ENCODE results near the gene PURB.

PURB gene

DNA sequence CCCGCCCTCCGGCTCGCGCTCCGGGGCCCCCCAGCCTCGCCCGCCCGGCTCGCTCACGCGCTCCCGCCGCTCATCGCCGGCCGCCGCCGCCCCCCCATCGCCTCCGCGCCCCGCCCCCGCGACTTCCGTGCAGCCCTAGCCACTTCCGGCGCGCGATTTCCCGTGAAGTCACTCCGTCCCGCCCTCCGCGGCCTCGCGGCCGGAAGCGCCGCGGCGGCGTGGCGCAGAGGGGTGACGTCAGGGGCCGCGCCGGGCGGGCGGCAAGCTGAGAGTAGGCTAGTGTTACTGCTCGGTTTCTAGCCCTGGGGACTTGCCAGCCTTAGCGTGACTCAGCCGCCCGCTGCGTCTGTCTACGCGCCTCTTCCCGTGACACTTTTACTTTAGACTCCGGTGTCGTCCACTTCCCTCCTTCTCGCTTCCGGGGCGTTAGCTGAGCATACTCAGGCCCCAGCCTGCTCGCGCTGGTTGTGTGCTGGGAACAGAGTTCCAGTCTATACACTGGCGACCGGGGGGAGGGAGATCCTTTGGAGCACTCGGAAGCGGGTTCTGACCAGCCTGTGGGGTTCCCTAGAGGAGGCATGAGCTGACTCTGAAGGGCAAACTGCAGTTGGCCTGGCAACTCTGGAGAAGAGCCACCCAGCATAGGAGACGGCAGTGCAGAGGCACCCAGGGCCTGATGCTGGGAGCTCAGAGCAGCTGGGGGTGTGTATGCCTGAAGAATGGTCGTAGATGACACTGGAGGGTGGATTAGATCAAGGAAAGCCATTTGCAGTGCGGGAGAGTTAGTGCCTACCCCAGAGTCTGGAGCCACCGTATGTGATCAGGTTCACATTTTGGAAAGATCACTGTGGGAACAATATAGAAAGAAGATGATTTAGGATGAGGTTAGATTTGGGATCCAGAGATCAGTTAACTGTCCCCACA is at the start of gene PURB:
TSS of gene PURB (minus strand) at position 137 of the 924 bp plus-strand sequence. CDS start 182 bp downstream, outside the sequence.
- in situ Hi-C loops (cut with MboI; ENCODE audit: low pct_unique_long_range_greater_than_20kb, low sequenced_read_pairs), result no loop called here
- peak; percentile 95 for DNase-seq

- in situ Hi-C loops (cut with MboI; ENCODE audit: low pct_unique_long_range_greater_than_20kb, low sequenced_read_pairs), result loop anchor here (25.0 kb wide), 1 partner anchor 348 kb away; the partner anchor contains the start of gene TMED4
- no peak for DNase-seq
Observed at GRCh38 chr7:44935016-44935415, 49.7 kb upstream of the PURB start.

DNA sequence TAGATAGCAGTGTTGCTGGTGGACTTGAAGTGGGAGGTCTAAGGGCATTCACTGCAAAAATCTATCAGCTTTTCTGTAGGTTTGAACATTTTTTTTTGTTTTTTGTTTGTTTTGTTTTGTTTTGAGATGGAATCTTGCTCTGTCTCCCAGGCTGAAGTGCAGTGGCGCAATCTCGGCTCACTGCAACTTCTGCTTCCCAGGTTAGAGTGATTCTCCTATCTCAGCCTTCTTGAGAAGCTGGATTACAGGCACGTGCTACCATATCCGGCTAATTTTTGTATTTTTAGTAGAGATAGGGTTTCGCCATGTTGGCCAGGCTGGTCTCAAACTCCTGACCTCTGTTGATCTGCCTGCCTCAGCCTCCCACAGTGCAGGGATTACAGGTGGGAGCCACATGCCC is 49.2 kb upstream of the PURB start:
- DNase-seq, result peak; percentile 17
- in situ Hi-C loops (cut with MboI; ENCODE audit: low pct_unique_long_range_greater_than_20kb, low sequenced_read_pairs), result loop anchor here (25.0 kb wide), 1 partner anchor 347 kb away; the partner anchor contains the start of gene TMED4

GRCh38 chr7:44930921-44931320 is 45.6 kb upstream of the PURB start:
- in situ Hi-C loops (cut with MboI; ENCODE audit: low pct_unique_long_range_greater_than_20kb, low sequenced_read_pairs), result loop anchor here (25.0 kb wide), 1 partner anchor 344 kb away; the partner anchor contains the start of gene TMED4
- no peak for DNase-seq

DNA sequence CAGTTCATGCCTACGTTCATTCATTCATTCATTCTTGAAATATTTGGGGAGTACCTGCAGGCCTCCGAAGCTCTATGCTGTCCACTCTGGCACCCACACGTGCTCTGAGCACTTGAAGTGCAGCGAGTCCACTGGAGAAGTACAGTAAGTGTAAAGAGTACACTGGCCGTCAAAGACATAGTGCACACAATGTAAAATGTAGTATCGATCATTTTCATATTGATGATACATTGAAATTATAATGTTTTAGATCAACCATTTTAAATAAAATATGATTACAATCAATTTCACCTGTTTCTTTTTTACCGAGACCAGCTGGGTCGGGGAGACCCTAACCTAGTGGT is 37.0 kb upstream of the PURB start:
- no peak for DNase-seq
- in situ Hi-C loops (cut with MboI; ENCODE audit: low pct_unique_long_range_greater_than_20kb, low sequenced_read_pairs), result no loop called here

- peak; percentile 84 for DNase-seq
- in situ Hi-C loops (cut with MboI; ENCODE audit: low pct_unique_long_range_greater_than_20kb, low sequenced_read_pairs), result no loop called here
Observed at GRCh38 chr7:44921607-44922350, 36.4 kb upstream of the PURB start.

- in situ Hi-C loops (cut with MboI; ENCODE audit: low pct_unique_long_range_greater_than_20kb, low sequenced_read_pairs), result no loop called here
- peak; percentile 21 for DNase-seq
Observed at GRCh38 chr7:44920119-44920518, 34.8 kb upstream of the PURB start.

GRCh38 chr7:44918029-44918428 is 32.7 kb upstream of the PURB start:
- DNase-seq, result no peak
- in situ Hi-C loops (cut with MboI; ENCODE audit: low pct_unique_long_range_greater_than_20kb, low sequenced_read_pairs), result no loop called here

GRCh38 chr7:44917465-44917864 is 32.1 kb upstream of the PURB start:
- DNase-seq, result no peak
- in situ Hi-C loops (cut with MboI; ENCODE audit: low pct_unique_long_range_greater_than_20kb, low sequenced_read_pairs), result no loop called here

- in situ Hi-C loops (cut with MboI; ENCODE audit: low pct_unique_long_range_greater_than_20kb, low sequenced_read_pairs), result no loop called here
- peak; percentile 48 for DNase-seq
Observed at GRCh38 chr7:44914992-44915607, 29.8 kb upstream of the PURB start.

DNA sequence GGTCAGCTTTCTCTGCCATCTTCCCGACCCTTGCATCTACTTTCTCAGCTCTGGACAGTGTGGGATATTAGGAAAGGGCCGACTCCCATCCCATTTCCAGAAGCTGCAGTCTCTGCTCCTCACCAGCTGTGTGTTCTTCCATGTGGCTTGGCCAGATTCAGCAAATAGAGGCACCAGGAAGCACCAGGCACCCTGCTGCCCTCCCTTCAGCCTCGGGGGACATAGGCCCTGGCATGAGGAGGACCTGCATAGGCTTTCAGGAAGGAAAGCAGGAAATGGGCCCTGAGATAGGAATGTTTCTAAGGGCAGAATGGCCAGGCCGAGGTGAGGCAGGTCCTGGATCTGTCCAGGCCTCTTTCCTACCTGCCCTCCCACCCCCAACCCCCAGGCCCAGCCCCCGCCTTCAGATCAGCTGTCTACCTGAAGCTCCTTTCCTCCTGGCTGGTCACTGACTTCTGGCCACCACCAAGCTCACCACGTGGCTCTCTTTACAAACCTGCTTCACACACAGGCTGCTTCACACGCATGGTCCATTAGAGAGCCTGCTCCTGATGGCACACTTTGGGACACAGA is 27.5 kb upstream of the PURB start:
- in situ Hi-C loops (cut with MboI; ENCODE audit: low pct_unique_long_range_greater_than_20kb, low sequenced_read_pairs), result no loop called here
- DNase-seq, result no peak

GRCh38 chr7:44911911-44912310 is 26.6 kb upstream of the PURB start:
- in situ Hi-C loops (cut with MboI; ENCODE audit: low pct_unique_long_range_greater_than_20kb, low sequenced_read_pairs), result no loop called here
- DNase-seq, result no peak

DNA sequence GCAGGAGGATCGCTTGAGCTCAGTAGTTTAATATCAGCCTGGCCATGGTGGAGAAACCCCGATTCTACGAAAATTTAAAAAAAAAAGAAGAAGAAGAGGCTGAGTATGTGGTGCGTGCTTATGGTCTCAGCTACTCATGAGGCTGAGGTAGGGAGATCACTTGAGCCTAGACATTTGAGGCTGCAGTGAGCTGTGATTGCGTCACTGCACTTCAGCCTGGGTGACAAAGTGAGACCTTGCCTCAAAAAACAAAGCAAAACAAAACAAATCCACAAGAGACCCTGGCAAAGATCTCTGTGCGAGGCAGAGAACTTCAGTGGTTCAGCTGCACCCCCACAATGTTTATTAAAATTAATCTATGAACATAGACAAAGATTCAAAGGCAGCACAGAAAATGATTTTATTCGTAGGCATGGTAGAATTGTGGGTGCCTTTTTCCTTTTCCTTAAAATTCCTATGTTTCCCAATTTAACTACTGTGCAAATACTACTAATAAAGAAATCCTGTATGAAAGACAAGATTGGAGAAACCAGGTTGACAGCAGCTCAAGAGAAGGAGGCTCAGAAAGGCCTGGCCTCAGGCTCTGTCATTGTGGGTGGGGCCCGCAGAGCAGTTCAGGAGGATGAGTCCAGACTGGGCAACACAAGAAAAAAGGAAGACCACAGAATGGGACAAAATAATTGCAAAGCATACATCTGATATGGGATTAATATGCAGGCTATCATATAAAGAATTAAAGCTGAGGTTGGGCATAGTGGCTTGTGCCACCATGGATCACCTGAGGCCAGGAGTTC is 24.5 kb upstream of the PURB start:
- no peak for DNase-seq
- in situ Hi-C loops (cut with MboI; ENCODE audit: low pct_unique_long_range_greater_than_20kb, low sequenced_read_pairs), result no loop called here

- no peak for DNase-seq
- in situ Hi-C loops (cut with MboI; ENCODE audit: low pct_unique_long_range_greater_than_20kb, low sequenced_read_pairs), result no loop called here
Observed at GRCh38 chr7:44906965-44907364, 21.6 kb upstream of the PURB start.

DNA sequence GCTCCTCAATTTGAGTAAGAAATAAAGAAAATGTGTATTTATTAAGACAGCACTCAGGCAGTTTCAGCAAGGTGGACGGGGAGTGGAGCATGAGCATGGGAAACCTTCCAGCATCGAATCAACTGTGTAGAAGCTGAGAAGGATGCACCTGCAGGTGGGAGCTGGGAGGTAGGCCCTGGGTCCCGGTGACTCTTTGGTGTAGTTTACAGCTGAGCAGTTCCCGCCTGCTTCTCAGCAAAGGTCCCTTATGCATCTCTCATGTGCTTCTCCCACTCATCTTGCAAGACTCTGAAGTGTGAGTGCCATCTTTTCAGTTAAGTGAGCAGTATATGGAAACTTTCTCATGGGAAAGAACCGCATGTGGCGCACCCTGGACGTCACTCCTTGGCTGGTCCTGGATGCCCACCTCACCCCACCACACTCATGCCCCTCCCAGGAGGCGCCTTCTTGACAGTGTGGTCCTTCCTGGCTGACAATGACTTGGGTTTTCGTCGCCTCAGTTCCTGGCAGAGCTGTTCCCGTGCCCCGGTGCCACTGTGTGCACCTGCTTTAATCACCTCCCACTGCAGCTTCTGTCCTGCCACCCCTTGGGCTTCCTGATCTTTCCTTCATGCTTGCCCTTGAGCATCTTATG is 19.8 kb upstream of the PURB start:
- in situ Hi-C loops (cut with MboI; ENCODE audit: low pct_unique_long_range_greater_than_20kb, low sequenced_read_pairs), result no loop called here
- DNase-seq, result no peak

GRCh38 chr7:44899443-44899842 is 14.1 kb upstream of the PURB start:
- no peak for DNase-seq
- in situ Hi-C loops (cut with MboI; ENCODE audit: low pct_unique_long_range_greater_than_20kb, low sequenced_read_pairs), result no loop called here

- DNase-seq, result no peak
- in situ Hi-C loops (cut with MboI; ENCODE audit: low pct_unique_long_range_greater_than_20kb, low sequenced_read_pairs), result no loop called here
Observed at GRCh38 chr7:44898039-44898438, 12.7 kb upstream of the PURB start.

GRCh38 chr7:44897309-44897708 is 12.0 kb upstream of the PURB start:
- DNase-seq, result no peak
- in situ Hi-C loops (cut with MboI; ENCODE audit: low pct_unique_long_range_greater_than_20kb, low sequenced_read_pairs), result no loop called here
